Naive thymus-derived CD8-positive, alpha-beta T cell (primary cell): Measurements from ENCODE around the gene USP24. TPM values are rescaled to one million over a fixed set of nuclear protein-coding genes. Genes with fewer than 3 reads are reported as not detected.
A peak's percentile ranks its signal among the peaks of the same experiment; 100 is the strongest.
"Not testable (repeated sequence)": the region's sequence is repeated elsewhere in the genome, so short reads cannot be mapped to it uniquely, and the experiment has no call there.

Source experiments
- ATAC-seq, 2 donors: fragments of 150-1000 bp; cut with Tn5 transposase in 1 of 2; sonication (Bioruptor Pico), chemical (Tn5 transposase) in 1 of 2; 1 replicate in 1 of 2; 2 replicates in 1 of 2; pipeline ENCODE4 v1.10.0; 2021; ENCODE audit warnings: mild to moderate bottlenecking in 2 of 2, moderate library complexity in 2 of 2
- POLR2A ChIA-PET: fragments of 350-600 bp; sonication (Branson Sonifier 250); formaldehyde crosslinking; loops from one replicate; lab custom pipeline; 2021; ENCODE audit warnings: antibody characterized with exemption; lab: Charles Lee
- DNase-seq, 10 donors: peaks; one replicate each; pipeline versions ENCODE4 v3.0.0 to v3.0.0-alpha.2; 2020 to 2022
- H3K27ac Mint-ChIP-seq, 10 donors: one replicate each; pipeline ENCODE4 v1.8.0; 2020 to 2022; ENCODE audit warnings: mild to moderate bottlenecking in 10 of 10, mixed read lengths in 10 of 10, moderate library complexity in 4 of 10, inconsistent platforms in 1 of 10
- H3K27me3 Mint-ChIP-seq, 5 donors: one replicate each; pipeline ENCODE4 v1.8.0; 2021 to 2022; ENCODE audit warnings: mixed read lengths in 5 of 5
- H3K36me3 Mint-ChIP-seq, 3 donors: one replicate each; pipeline ENCODE4 v1.8.0; 2020 to 2022; ENCODE audit warnings: mixed read lengths in 3 of 3, mild to moderate bottlenecking in 2 of 3, inconsistent platforms in 1 of 3
- H3K4me1 Mint-ChIP-seq, 4 donors: one replicate each; pipeline ENCODE4 v1.8.0; 2021 to 2022; ENCODE audit warnings: mixed read lengths in 4 of 4
- H3K4me3 Mint-ChIP-seq, 10 donors: one replicate each; pipeline ENCODE4 v1.8.0; 2020 to 2022; ENCODE audit warnings: mild to moderate bottlenecking in 10 of 10, mixed read lengths in 10 of 10, moderate library complexity in 6 of 10, inconsistent platforms in 1 of 10
- H3K9me3 Mint-ChIP-seq, 9 donors: one replicate each; pipeline ENCODE4 v1.8.0; 2020 to 2022; ENCODE audit warnings: mixed read lengths in 9 of 9, mild to moderate bottlenecking in 3 of 9, inconsistent platforms in 1 of 9, moderate library complexity in 1 of 9
- polyA plus RNA-seq, 3 donors: library from polyadenylated mRNA; unstranded; fragments of 300-500 nt; fragmentation: Illumina TruSeq; gene quantifications; one replicate each; pipeline ENCODE4 v1.2.3, GENCODE V29; 2021
- total RNA-seq, 8 experiments: library from RNA in 2 of 8; stranded (reverse) in 2 of 8; gene quantifications; one replicate each; pipeline ENCODE4 v1.2.3 and lab custom pipeline; 2021 to 2026

USP24 gene
- total and polyA plus RNA-seq, 5 experiments from 2014 or later = 5.5 to 81.1 (median 8.4) TPM

- H3K27me3 Mint-ChIP-seq, DNase-seq, H3K4me3 Mint-ChIP-seq, H3K9me3 Mint-ChIP-seq, ATAC-seq, POLR2A ChIA-PET: not testable (repeated sequence)
- Mint-ChIP-seq H3K36me3 (peaks cover 0 to 25% (median 2%) of the 10 kb centered on the region in 3 donors), H3K27ac (peak overlapping the region in 2 of 10 donors; percentile 48 to 71), H3K4me1 (peaks cover 33 to 87% (median 71%) of the 10 kb centered on the region in 4 donors)
Observed at GRCh38 chr1:55191219-55191952, 23.8 kb downstream of the USP24 start.

DNA sequence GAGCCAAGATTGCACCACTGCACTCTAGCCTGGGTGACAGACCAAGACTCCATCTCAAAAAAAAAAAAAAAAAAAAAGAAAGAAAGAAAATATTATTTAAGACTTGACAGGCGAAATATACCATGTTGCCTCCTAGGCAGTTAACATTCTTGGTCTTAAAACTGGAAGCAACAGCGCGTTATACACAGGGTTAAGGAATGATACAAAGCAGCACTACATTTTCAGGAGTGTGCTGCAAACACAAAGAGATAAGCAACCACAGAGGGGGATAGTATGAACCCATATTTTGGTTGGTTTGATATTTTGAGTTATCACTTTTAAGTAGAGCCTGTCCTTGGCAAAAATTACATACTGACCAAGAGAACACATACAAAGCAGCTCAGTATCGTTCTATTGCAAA is 25.1 kb downstream of the USP24 start:
- ATAC-seq (no peak), DNase-seq (no peak)
- Mint-ChIP-seq H3K36me3 (peaks cover 0 to 23% (median 11%) of the 10 kb centered on the region in 3 donors), H3K4me1 (peaks cover 28 to 81% (median 69%) of the 10 kb centered on the region in 4 donors), H3K27me3 (no peaks in the 10 kb centered on the region), H3K27ac (no peak overlapping the region), H3K4me3 (no peak overlapping the region), H3K9me3 (peaks cover 0 to 19% (median 3%) of the 10 kb centered on the region in 9 donors)
- POLR2A ChIA-PET = no interaction called here

DNA sequence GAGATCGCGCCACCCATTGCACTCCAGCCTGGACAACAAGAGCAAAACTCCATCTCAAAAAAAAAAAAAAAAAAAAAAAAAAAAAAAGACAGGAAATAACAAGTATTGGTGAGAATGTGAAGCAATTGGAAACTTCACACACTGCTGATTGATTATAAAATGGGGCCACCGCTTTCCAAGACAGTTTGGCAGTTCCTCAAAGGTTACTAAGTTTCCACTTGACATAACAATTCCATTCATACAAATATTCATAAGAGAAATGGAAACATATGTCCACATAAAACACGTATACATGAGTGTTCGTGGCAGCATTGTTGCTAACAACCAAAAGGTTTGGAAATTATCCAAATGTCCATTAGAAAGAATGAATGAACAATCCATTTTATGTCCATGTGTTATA is 26.3 kb downstream of the USP24 start:
- DNase-seq (no peak), ATAC-seq (no peak)
- peaks cover 0 to 30% (median 7%) of the 10 kb centered on the region in 9 donors for H3K9me3 Mint-ChIP-seq
- no peaks in the 10 kb centered on the region for H3K27me3 Mint-ChIP-seq
- H3K36me3 Mint-ChIP-seq = peaks cover 6 to 21% (median 18%) of the 10 kb centered on the region in 3 donors
- no peak overlapping the region for H3K4me3 Mint-ChIP-seq
- peak overlapping the region in 2 of 10 donors; percentile 32 to 65 for H3K27ac Mint-ChIP-seq
- H3K4me1 Mint-ChIP-seq = peaks cover 20 to 72% (median 66%) of the 10 kb centered on the region in 4 donors
- POLR2A ChIA-PET = no interaction called here

DNA sequence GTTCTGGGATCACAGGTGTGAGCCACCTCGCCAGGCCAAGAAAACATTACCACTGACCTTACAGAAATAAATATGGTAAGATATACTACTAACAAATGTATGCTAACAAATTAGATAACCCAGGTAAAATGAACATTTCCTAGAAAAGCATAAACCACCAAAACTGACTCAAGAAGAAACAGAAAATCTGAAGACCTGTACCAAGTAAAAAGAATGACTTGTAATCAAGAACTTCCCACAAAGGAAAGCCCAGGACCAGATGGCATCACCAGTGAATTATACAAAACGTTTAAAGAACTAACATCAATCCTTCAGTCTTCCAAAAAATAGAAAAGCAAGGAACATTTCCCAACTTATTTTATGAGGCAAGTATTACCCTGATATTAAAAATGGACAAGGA is 29.3 kb downstream of the USP24 start:
- H3K4me3 Mint-ChIP-seq = no peak overlapping the region
- H3K36me3 Mint-ChIP-seq = peaks cover 12 to 34% (median 24%) of the 10 kb centered on the region in 3 donors
- peak overlapping the region in 3 of 10 donors; percentile 9 to 71 (median 65) for H3K27ac Mint-ChIP-seq
- DNase-seq (no peak), ATAC-seq (no peak)
- H3K9me3 Mint-ChIP-seq = peaks cover 0 to 38% (median 9%) of the 10 kb centered on the region in 9 donors
- H3K4me1 Mint-ChIP-seq = peaks cover 26 to 71% (median 63%) of the 10 kb centered on the region in 4 donors
- POLR2A ChIA-PET = no interaction called here
- no peaks in the 10 kb centered on the region for H3K27me3 Mint-ChIP-seq

- peaks cover 0 to 38% (median 9%) of the 10 kb centered on the region in 9 donors for H3K9me3 Mint-ChIP-seq
- POLR2A ChIA-PET = no interaction called here
- peaks cover 34 to 81% (median 66%) of the 10 kb centered on the region in 4 donors for H3K4me1 Mint-ChIP-seq
- DNase-seq (no peak), ATAC-seq (no peak)
- H3K27me3 Mint-ChIP-seq = no peaks in the 10 kb centered on the region
- peaks cover 12 to 32% (median 24%) of the 10 kb centered on the region in 3 donors for H3K36me3 Mint-ChIP-seq
- no peak overlapping the region for H3K4me3 Mint-ChIP-seq
- H3K27ac Mint-ChIP-seq = no peak overlapping the region
Observed at GRCh38 chr1:55184859-55185258, 30.3 kb downstream of the USP24 start.

- Mint-ChIP-seq H3K27me3 (no peaks in the 10 kb centered on the region), H3K36me3 (peaks cover 12 to 43% (median 28%) of the 10 kb centered on the region in 3 donors), H3K4me3 (peak overlapping the region in 1 of 10 donors; percentile 26), H3K4me1 (peaks cover 34 to 70% (median 60%) of the 10 kb centered on the region in 4 donors), H3K27ac (peak overlapping the region in 3 of 10 donors; percentile 27 to 76 (median 53)), H3K9me3 (peaks cover 0 to 33% (median 9%) of the 10 kb centered on the region in 9 donors)
- POLR2A ChIA-PET = no interaction called here
- ATAC-seq = no peak
- no peak for DNase-seq
Observed at GRCh38 chr1:55181666-55182065, 33.5 kb downstream of the USP24 start.

- Mint-ChIP-seq H3K4me1 (peaks cover 29 to 56% (median 50%) of the 10 kb centered on the region in 4 donors), H3K36me3 (peaks cover 12 to 48% (median 24%) of the 10 kb centered on the region in 3 donors), H3K27me3 (no peaks in the 10 kb centered on the region), H3K4me3 (no peak overlapping the region), H3K9me3 (peaks cover 0 to 20% (median 6%) of the 10 kb centered on the region in 9 donors), H3K27ac (peak overlapping the region in 8 of 10 donors; percentile 3 to 86 (median 26))
- DNase-seq (no peak), ATAC-seq (no peak)
- POLR2A ChIA-PET = no interaction called here
Observed at GRCh38 chr1:55180075-55180670, 35.0 kb downstream of the USP24 start.

DNA sequence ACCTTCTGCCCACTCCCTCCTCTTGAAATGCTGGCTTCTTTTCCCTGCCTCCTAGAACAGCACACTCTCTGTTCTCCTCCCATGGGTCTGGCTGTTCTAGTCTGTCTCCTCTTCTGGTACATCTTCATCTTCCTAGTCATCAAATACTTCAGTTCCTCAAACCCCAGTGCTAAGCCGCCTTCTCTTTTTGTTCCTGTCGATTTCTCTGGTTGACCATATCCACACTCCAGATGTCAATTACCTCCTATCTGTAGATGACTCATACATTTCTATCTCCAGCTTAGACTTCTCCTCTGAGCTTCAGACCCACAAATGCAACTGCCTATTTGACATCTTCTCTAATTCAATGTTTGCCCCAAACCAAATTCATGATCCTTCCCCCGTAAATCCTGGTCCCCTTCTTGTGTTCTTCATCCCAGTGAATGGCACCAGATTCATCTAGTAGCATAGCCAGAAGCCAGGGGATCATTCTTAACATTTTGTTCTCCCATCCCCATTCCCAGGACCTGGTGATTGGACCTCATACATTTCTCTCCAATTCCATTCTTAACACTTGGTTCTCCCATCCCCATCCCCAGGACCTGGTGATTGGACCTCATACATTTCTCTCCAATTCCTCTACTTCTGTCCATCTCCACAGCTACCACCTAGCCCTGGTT is 35.9 kb downstream of the USP24 start:
- no peaks in the 10 kb centered on the region for H3K27me3 Mint-ChIP-seq
- POLR2A ChIA-PET = no interaction called here
- ATAC-seq = no peak
- peak overlapping the region in 7 of 10 donors; percentile 3 to 57 (median 35) for H3K27ac Mint-ChIP-seq
- peaks cover 8 to 47% (median 18%) of the 10 kb centered on the region in 3 donors for H3K36me3 Mint-ChIP-seq
- DNase-seq = no peak
- peaks cover 28 to 49% (median 46%) of the 10 kb centered on the region in 4 donors for H3K4me1 Mint-ChIP-seq
- peaks cover 0 to 12% (median 5%) of the 10 kb centered on the region in 9 donors for H3K9me3 Mint-ChIP-seq
- no peak overlapping the region for H3K4me3 Mint-ChIP-seq

DNA sequence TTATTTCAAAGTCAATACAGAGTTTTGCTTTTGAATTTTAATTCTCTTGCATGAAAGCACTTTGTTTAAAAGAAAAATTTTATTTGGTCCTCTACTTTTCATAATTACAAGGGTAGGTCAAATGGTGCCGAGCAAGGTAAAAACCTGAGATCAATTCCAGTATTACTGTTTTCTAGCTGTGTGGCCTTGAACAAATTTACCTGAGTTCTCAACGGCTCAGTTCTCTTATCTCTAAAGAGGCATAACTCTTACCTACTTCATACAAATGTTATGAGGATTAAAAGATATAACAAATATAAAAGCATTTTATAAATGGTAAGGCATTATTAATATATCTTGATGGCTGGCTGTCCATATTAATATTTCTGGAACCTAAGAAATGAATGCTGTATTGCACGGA is 42.5 kb downstream of the USP24 start:
- H3K9me3 Mint-ChIP-seq = no peaks in the 10 kb centered on the region
- H3K4me1 Mint-ChIP-seq = peaks cover 4 to 23% (median 16%) of the 10 kb centered on the region in 4 donors
- POLR2A ChIA-PET = no interaction called here
- H3K27me3 Mint-ChIP-seq = no peaks in the 10 kb centered on the region
- H3K27ac Mint-ChIP-seq = peak overlapping the region in 3 of 10 donors; percentile 29 to 45 (median 29)
- H3K36me3 Mint-ChIP-seq = peaks cover 0 to 78% (median 21%) of the 10 kb centered on the region in 3 donors
- ATAC-seq (no peak), DNase-seq (no peak)
- no peak overlapping the region for H3K4me3 Mint-ChIP-seq

DNA sequence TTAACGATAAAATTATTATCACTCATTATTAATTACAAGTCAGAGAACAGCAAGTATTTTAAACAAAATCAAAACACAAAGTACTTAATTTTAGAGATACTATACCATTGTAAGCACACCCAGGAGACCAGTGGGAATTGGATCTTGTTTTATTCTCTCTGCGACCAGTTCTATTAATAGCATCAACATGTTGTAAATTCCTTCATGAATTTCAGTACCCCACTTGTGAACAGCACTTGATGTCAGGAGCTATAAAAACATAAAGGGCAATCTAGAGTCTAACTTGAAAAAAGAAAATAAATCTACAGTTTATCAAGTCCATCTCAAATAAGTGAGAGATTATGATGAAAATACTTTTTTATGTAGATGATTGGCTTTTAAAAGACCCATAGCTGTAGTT is 42.9 kb downstream of the USP24 start:
- peak overlapping the region in 4 of 10 donors; percentile 24 to 72 (median 37) for H3K27ac Mint-ChIP-seq
- ATAC-seq = no peak
- H3K4me3 Mint-ChIP-seq = no peak overlapping the region
- no peak for DNase-seq
- H3K36me3 Mint-ChIP-seq = peaks cover 0 to 81% (median 21%) of the 10 kb centered on the region in 3 donors
- peaks cover 3 to 27% (median 18%) of the 10 kb centered on the region in 4 donors for H3K4me1 Mint-ChIP-seq
- H3K27me3 Mint-ChIP-seq = no peaks in the 10 kb centered on the region
- POLR2A ChIA-PET = no interaction called here
- no peaks in the 10 kb centered on the region for H3K9me3 Mint-ChIP-seq

DNA sequence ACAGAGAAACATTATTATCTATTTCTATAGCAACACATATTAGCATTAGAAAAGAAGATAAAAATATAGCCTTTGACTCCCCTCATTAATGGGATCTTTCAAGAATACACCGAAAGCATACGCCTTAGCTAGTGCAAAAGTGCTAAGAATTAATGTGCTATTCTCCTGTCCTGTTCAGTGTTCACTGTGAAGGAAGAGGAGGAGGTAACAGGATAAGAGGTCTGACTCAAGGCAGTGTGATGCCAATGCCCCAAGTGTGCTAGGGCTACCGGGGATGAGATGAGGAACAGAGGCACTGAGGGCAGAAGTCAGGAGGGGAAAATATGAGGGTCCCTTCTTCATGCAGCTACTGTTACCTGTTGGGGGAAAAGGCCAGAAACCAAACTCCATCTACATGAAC is 43.5 kb downstream of the USP24 start:
- peak overlapping the region in 5 of 10 donors; percentile 11 to 72 (median 35) for H3K27ac Mint-ChIP-seq
- POLR2A ChIA-PET = no interaction called here
- H3K36me3 Mint-ChIP-seq = peaks cover 0 to 80% (median 18%) of the 10 kb centered on the region in 3 donors
- peaks cover 1 to 30% (median 21%) of the 10 kb centered on the region in 4 donors for H3K4me1 Mint-ChIP-seq
- no peak for ATAC-seq
- no peaks in the 10 kb centered on the region for H3K27me3 Mint-ChIP-seq
- no peak for DNase-seq
- no peaks in the 10 kb centered on the region for H3K9me3 Mint-ChIP-seq
- no peak overlapping the region for H3K4me3 Mint-ChIP-seq

GRCh38 chr1:55170426-55170825 is 44.7 kb downstream of the USP24 start:
- no peak for DNase-seq
- Mint-ChIP-seq H3K27me3 (no peaks in the 10 kb centered on the region), H3K36me3 (peaks cover 0 to 80% (median 16%) of the 10 kb centered on the region in 3 donors), H3K27ac (peak overlapping the region in 7 of 10 donors; percentile 1 to 57 (median 38)), H3K4me3 (no peak overlapping the region), H3K9me3 (no peaks in the 10 kb centered on the region), H3K4me1 (peaks cover 1 to 30% (median 21%) of the 10 kb centered on the region in 4 donors)
- POLR2A ChIA-PET = interaction anchor here (0.5 kb wide), 1 partner anchor 74 kb away, joined by 3 read pairs; no protein-coding TSS in a partner anchor
- ATAC-seq = no peak
